HUES6 (cell line): ENCODE data around the gene APOBEC2.

Experiments
- H3K27ac ChIP-seq: 2 replicates; pipeline ENCODE4 v1.7.0; 2013; ENCODE audit warnings: low read depth, mild to moderate bottlenecking, low read length, inconsistent platforms
- H3K27me3 ChIP-seq: 2 replicates; pipeline ENCODE4 v1.6.1; 2013; ENCODE audit warnings: low read length; ENCODE audit not compliant: control insufficient read depth, insufficient read depth
- H3K36me3 ChIP-seq: 2 replicates; pipeline ENCODE4 v1.6.1; 2013; ENCODE audit warnings: low read length; ENCODE audit not compliant: control insufficient read depth, insufficient read depth
- H3K4me1 ChIP-seq: 2 replicates; pipeline ENCODE4 v1.6.1; 2013; ENCODE audit warnings: low read length; ENCODE audit not compliant: control insufficient read depth, insufficient read depth
- H3K4me3 ChIP-seq: 2 replicates; pipeline ENCODE4 v1.5.1; 2013; ENCODE audit warnings: low read depth, low read length
- H3K9ac ChIP-seq: one replicate; pipeline ENCODE4 v1.6.1; 2013; ENCODE audit warnings: mild to moderate bottlenecking, low read length
- H3K9me3 ChIP-seq: 2 replicates; pipeline ENCODE4 v1.6.1; 2013; ENCODE audit warnings: low read depth, low read length; ENCODE audit not compliant: control insufficient read depth, insufficient read depth

APOBEC2 gene

DNA sequence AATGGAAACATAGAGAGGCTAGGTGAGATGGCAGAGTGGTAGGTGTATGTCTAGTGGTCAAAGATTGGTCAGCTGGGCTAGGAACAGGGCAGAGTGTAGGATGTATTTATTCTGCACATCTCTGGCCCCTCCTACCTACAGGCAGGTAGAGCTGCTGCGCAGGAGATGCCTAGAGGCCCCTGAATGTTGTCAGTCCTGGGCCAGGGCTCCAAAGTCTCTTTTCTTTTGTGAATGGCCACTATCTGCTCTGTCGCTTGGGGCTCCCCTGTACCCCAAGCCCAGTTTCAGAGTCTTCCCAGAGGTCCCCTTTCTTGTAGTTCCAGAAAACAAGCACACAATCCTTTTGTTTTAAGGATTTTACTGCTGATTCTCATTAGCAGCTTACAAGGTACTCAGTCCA lies 5.7 kb upstream of the APOBEC2 start:
- no peak overlapping the region for H3K4me3 ChIP-seq
- no peak overlapping the region for H3K27ac ChIP-seq
- no peak overlapping the region for H3K9ac ChIP-seq
- no peaks in the 10 kb centered on the region for H3K9me3 ChIP-seq
- H3K36me3 ChIP-seq: no peaks in the 10 kb centered on the region
- no peaks in the 10 kb centered on the region for H3K27me3 ChIP-seq
- peaks cover 31% of the 10 kb centered on the region for H3K4me1 ChIP-seq

GRCh38 chr6:41047745-41048732 lies 5.0 kb upstream of the APOBEC2 start:
- H3K9me3 ChIP-seq: no peaks in the 10 kb centered on the region
- H3K36me3 ChIP-seq: no peaks in the 10 kb centered on the region
- H3K27me3 ChIP-seq: no peaks in the 10 kb centered on the region
- H3K4me1 ChIP-seq: peaks cover 38% of the 10 kb centered on the region
- H3K4me3 ChIP-seq: no peak overlapping the region
- H3K27ac ChIP-seq: no peak overlapping the region
- no peak overlapping the region for H3K9ac ChIP-seq

DNA sequence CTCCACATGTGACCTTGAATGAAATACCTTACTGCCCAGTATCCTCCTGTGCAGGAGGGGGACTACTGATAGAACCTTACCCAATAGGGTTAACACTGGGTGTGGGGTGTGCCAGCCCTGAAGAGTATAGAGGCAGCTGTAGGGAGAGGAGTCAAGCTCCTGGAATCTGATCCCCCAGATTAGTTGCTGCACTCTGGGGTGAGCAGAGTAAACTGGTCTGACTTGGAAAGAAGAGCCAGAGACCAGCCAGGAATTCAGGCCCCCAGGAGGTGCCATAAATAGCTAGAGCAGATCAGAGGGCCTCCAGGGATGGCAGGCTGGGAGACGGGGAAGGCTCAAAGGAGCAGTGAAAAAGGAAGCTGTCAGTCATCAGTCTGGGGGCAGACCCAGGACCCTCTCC lies 3.5 kb upstream of the APOBEC2 start:
- H3K9me3 ChIP-seq: no peaks in the 10 kb centered on the region
- no peaks in the 10 kb centered on the region for H3K36me3 ChIP-seq
- H3K27me3 ChIP-seq: no peaks in the 10 kb centered on the region
- no peak overlapping the region for H3K9ac ChIP-seq
- peaks cover 44% of the 10 kb centered on the region for H3K4me1 ChIP-seq
- no peak overlapping the region for H3K4me3 ChIP-seq
- H3K27ac ChIP-seq: no peak overlapping the region

- H3K27me3 ChIP-seq: no peaks in the 10 kb centered on the region
- H3K4me3 ChIP-seq: no peak overlapping the region
- H3K4me1 ChIP-seq: peaks cover 44% of the 10 kb centered on the region
- H3K9ac ChIP-seq: no peak overlapping the region
- H3K36me3 ChIP-seq: no peaks in the 10 kb centered on the region
- H3K9me3 ChIP-seq: no peaks in the 10 kb centered on the region
- no peak overlapping the region for H3K27ac ChIP-seq
These were observed 3.0 kb upstream of the APOBEC2 start for GRCh38 chr6:41049955-41050354.

DNA sequence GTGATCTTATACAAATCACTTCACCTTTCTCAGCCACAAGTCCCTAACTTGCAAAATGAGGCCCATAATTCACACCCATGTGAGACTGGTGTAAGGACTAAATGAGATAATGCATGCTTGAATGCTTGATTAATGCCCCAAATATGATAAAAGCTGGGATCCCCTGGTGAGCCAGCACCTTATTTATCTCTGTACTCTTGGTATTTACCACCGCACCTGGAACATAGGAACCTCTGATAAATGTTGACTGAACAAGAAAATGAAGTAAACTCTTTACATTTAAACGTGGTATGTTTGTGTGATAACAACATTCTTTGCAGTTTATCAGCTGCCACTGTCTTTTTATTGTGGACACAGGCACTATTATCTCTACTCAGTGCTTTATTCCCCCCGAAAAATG lies 2.5 kb upstream of the APOBEC2 start:
- peaks cover 47% of the 10 kb centered on the region for H3K4me1 ChIP-seq
- no peaks in the 10 kb centered on the region for H3K27me3 ChIP-seq
- no peak overlapping the region for H3K9ac ChIP-seq
- no peaks in the 10 kb centered on the region for H3K9me3 ChIP-seq
- H3K27ac ChIP-seq: no peak overlapping the region
- H3K36me3 ChIP-seq: no peaks in the 10 kb centered on the region
- H3K4me3 ChIP-seq: no peak overlapping the region

DNA sequence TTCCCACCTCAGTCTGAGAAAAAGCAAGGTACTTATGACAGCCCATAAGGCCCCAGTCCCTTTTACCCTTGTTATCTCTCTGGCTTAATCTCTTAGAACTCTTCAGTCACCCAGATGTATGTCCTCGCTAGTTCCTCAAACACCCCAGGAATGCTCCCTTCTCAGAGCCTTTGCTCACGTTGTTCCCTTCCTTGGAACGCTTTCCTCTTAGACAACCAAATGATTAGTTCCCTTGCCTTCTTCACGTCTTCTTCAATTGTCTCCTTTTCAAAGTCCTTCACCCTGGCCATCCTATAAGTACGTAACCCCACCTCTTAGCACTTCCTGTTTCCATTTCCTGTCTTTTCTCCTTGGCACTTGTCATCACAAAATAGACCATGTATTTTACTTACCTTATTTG lies 1.1 kb upstream of the APOBEC2 start:
- H3K36me3 ChIP-seq: no peaks in the 10 kb centered on the region
- no peak overlapping the region for H3K27ac ChIP-seq
- H3K9me3 ChIP-seq: no peaks in the 10 kb centered on the region
- H3K4me3 ChIP-seq: no peak overlapping the region
- peaks cover 47% of the 10 kb centered on the region for H3K4me1 ChIP-seq
- no peaks in the 10 kb centered on the region for H3K27me3 ChIP-seq
- no peak overlapping the region for H3K9ac ChIP-seq

DNA sequence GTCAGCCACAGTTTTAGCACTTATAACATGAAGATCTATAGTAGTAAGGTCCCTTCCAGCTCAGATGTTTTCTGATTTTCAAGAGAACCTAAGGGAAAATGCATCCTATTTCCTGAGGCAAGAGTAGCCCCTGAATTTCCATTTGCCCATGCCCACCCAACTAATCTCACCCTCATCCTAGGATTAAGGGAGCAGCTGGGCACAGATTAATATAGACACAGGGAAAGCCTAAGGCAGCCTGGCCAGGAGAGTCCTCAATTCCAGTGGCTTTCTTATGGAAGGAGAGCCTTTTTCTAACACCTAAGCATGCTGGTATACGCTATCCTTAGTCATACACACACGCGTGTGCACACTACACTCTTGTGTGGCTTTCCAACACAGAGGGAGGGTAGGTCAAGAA lies 1.5 kb downstream of the APOBEC2 start:
- no peaks in the 10 kb centered on the region for H3K36me3 ChIP-seq
- H3K4me3 ChIP-seq: no peak overlapping the region
- no peak overlapping the region for H3K27ac ChIP-seq
- peaks cover 44% of the 10 kb centered on the region for H3K4me1 ChIP-seq
- H3K27me3 ChIP-seq: no peaks in the 10 kb centered on the region
- H3K9ac ChIP-seq: no peak overlapping the region
- H3K9me3 ChIP-seq: no peaks in the 10 kb centered on the region

- Histone ChIP-seq H3K4me3 (no peak overlapping the region), H3K27ac (no peak overlapping the region), H3K4me1 (peaks cover 39% of the 10 kb centered on the region), H3K27me3 (no peaks in the 10 kb centered on the region), H3K9me3 (no peaks in the 10 kb centered on the region), H3K36me3 (no peaks in the 10 kb centered on the region), H3K9ac (no peak overlapping the region)
These were observed 2.1 kb downstream of the APOBEC2 start for GRCh38 chr6:41055149-41055548.

- Histone ChIP-seq H3K4me1 (peaks cover 32% of the 10 kb centered on the region), H3K36me3 (0 out of 2 replicates have a peak, but pooled peaks cover 6% of the 10 kb centered on the region), H3K9me3 (no peaks in the 10 kb centered on the region), H3K4me3 (no peak overlapping the region), H3K27me3 (no peaks in the 10 kb centered on the region), H3K27ac (no peak overlapping the region), H3K9ac (no peak overlapping the region)
These were observed 3.9 kb downstream of the APOBEC2 start for GRCh38 chr6:41056768-41057490.

- H3K27me3 ChIP-seq: no peaks in the 10 kb centered on the region
- no peak overlapping the region for H3K27ac ChIP-seq
- peaks cover 7% of the 10 kb centered on the region; the same call in 1 of the 2 replicates for H3K36me3 ChIP-seq
- H3K9me3 ChIP-seq: no peaks in the 10 kb centered on the region
- H3K4me3 ChIP-seq: no peak overlapping the region
- H3K9ac ChIP-seq: no peak overlapping the region
- H3K4me1 ChIP-seq: peaks cover 15% of the 10 kb centered on the region; the same call in 1 of the 2 replicates
These were observed 5.8 kb downstream of the APOBEC2 start for GRCh38 chr6:41058783-41059181.

GRCh38 chr6:41059556-41059955 lies 6.6 kb downstream of the APOBEC2 start:
- Histone ChIP-seq H3K27ac (no peak overlapping the region), H3K36me3 (peaks cover 12% of the 10 kb centered on the region), H3K27me3 (no peaks in the 10 kb centered on the region), H3K4me3 (no peak overlapping the region), H3K4me1 (peaks cover 15% of the 10 kb centered on the region; the same call in 1 of the 2 replicates), H3K9me3 (no peaks in the 10 kb centered on the region), H3K9ac (no peak overlapping the region)
